Measurements from ENCODE around the gene URGCP.

- TF ChIP-seq POLR2A (IDR thresholded peaks at IDR 0.05) (no peak), CTCF (IDR thresholded peaks at IDR 0.05) (no peak)
These were observed 58.9 kb downstream of the URGCP start for GRCh38 chr7:43847496-43847895.
